GM12865 (cell line): ENCODE measurements around the gene RIPK3.

Experiments
- DNase-seq: peaks from one replicate; pipeline ENCODE4 v3.0.0; 2010; ENCODE audit warnings: low read depth
- H3K4me3 ChIP-seq: 2 replicates; pipeline ENCODE4 v1.5.1; 2011; ENCODE audit warnings: mild to moderate bottlenecking, low read depth, low read length, control low read depth
- CTCF ChIP-seq: IDR thresholded peaks from 2 replicates; pipeline ENCODE4 v1.5.1; 2011; ENCODE audit warnings: low read length, control low read depth, low read depth, inconsistent platforms; ENCODE audit not compliant: insufficient read depth; ENCODE audit errors: missing control alignments

The RIPK3 gene

GRCh38 chr14:24334431-24335291 lies 5.1 kb downstream of the RIPK3 start, which contains the start of gene ADCY4:
Gene ADCY4, minus strand, starts transcription at chr14:24335071. Its CDS starts 419 bp downstream, at chr14:24334652.
- DNase-seq = no peak
- TF ChIP-seq CTCF = no peak
- H3K4me3 ChIP-seq = peak within 1 kb of the TSS; percentile 25

GRCh38 chr14:24332268-24332993 lies 7.4 kb downstream of the RIPK3 start:
- peak; percentile 91 for DNase-seq
- H3K4me3 ChIP-seq = peak overlapping the region; percentile 24
- TF ChIP-seq CTCF = peak; percentile 87

- TF ChIP-seq CTCF = no peak
- no peak for DNase-seq
- no peak overlapping the region for H3K4me3 ChIP-seq
Observed at GRCh38 chr14:24331731-24332267, 8.0 kb downstream of the RIPK3 start.

- TF ChIP-seq CTCF = no peak
- H3K4me3 ChIP-seq = no peak overlapping the region
- DNase-seq = no peak
Observed at GRCh38 chr14:24330973-24331674, 8.7 kb downstream of the RIPK3 start.

- no peak overlapping the region for H3K4me3 ChIP-seq
- TF ChIP-seq CTCF = no peak
- no peak for DNase-seq
Observed at GRCh38 chr14:24329736-24330135, 10.1 kb downstream of the RIPK3 start.

GRCh38 chr14:24329073-24329663 lies 10.6 kb downstream of the RIPK3 start:
- DNase-seq = no peak
- H3K4me3 ChIP-seq = no peak overlapping the region
- no peak for TF ChIP-seq CTCF
